Caco-2 (cell line): ENCODE results near the gene LUM. TPM values are rescaled to one million over a fixed set of nuclear protein-coding genes. Genes with fewer than 3 reads are reported as not detected.

Experiments
- BruUV-seq: library from RNA; stranded (reverse); fragments of 400-500 nt; replicated peaks from 2 replicates; lab custom pipeline; 2021; lab: Mats Ljungman, UMichigan
- CTCF ChIA-PET: fragments of 300-600 bp; sonication (Branson Sonifier 250); formaldehyde crosslinking; loops from one replicate; lab custom pipeline; 2022; ENCODE audit warnings: antibody characterized with exemption; lab: Charles Lee
- POLR2A ChIA-PET: fragments of 300-600 bp; sonication (Branson Sonifier 250); formaldehyde crosslinking; loops from one replicate; lab custom pipeline; 2022; ENCODE audit warnings: antibody characterized with exemption; lab: Charles Lee
- DNase-seq, 2 experiments: peaks; one replicate each; pipeline versions ENCODE4 v3.0.0 to v3.0.0-alpha.2; 2020 to 2022
- H3K27me3 ChIP-seq: replicated peaks from 2 replicates; pipeline ENCODE4 v1.6.0; 2011; ENCODE audit warnings: low read length; ENCODE audit not compliant: control insufficient read depth, insufficient read depth
- H3K36me3 ChIP-seq: 2 replicates; pipeline ENCODE4 v1.5.1; 2011; ENCODE audit warnings: low read length; ENCODE audit not compliant: control insufficient read depth, insufficient read depth
- H3K4me1 ChIP-seq: fragments of 250-450 bp; sonication (Bioruptor Pico); 2 replicates; pipeline ENCODE4 v1.5.1; 2020; ENCODE audit warnings: mild to moderate bottlenecking
- H3K4me3 ChIP-seq: 2 replicates; pipeline ENCODE4 v1.5.1; 2011; ENCODE audit warnings: low read depth, mild to moderate bottlenecking, control low read depth, low read length
- H3K9me3 ChIP-seq: fragments of 250-450 bp; sonication (Bioruptor Pico); 2 replicates; pipeline ENCODE4 v1.5.1; 2020; ENCODE audit warnings: mild to moderate bottlenecking, moderate library complexity
- H3K27ac Mint-ChIP-seq: one replicate; pipeline ENCODE4 v1.8.0; 2022; ENCODE audit warnings: mixed read lengths; ENCODE audit not compliant: unreplicated experiment
- H3K27me3 Mint-ChIP-seq: one replicate; pipeline ENCODE4 v1.8.0; 2022; ENCODE audit warnings: mixed read lengths; ENCODE audit not compliant: insufficient read depth, unreplicated experiment
- H3K36me3 Mint-ChIP-seq: one replicate; pipeline ENCODE4 v1.8.0; 2022; ENCODE audit warnings: mild to moderate bottlenecking, mixed read lengths; ENCODE audit not compliant: insufficient read depth, unreplicated experiment
- H3K4me1 Mint-ChIP-seq: one replicate; pipeline ENCODE4 v1.8.0; 2022; ENCODE audit warnings: low read depth, mixed read lengths; ENCODE audit not compliant: unreplicated experiment
- H3K4me3 Mint-ChIP-seq: one replicate; pipeline ENCODE4 v1.8.0; 2022; ENCODE audit warnings: mild to moderate bottlenecking, moderate library complexity, mixed read lengths; ENCODE audit not compliant: unreplicated experiment
- H3K9me3 Mint-ChIP-seq: one replicate; pipeline ENCODE4 v1.8.0; 2022; ENCODE audit warnings: mixed read lengths; ENCODE audit not compliant: unreplicated experiment
- intact Hi-C: fragments of 100-400 bp; cut with micrococcal nuclease; formaldehyde crosslinking; loops from one replicate; pipeline ENCODE4 v1.10.0; 2022; ENCODE audit not compliant: unreplicated experiment
- total RNA-seq: library from RNA; stranded (reverse); gene quantifications from 2 replicates; pipeline ENCODE4 v1.2.3, GENCODE V29; 2022
- TF ChIP-seq, protein P1 (sequence below), 2 experiments: fragments of 200-600 bp in 1 of 2; IDR thresholded peaks; 1 replicate in 1 of 2; 2 replicates in 1 of 2; pipeline versions ENCODE4 v1.5.1 to v1.8.0; 2011 to 2022; ENCODE audit warnings: antibody characterized with exemption in 1 of 2, control low read depth in 1 of 2, inconsistent platforms in 1 of 2, low read depth in 1 of 2, low read length in 1 of 2, mild to moderate bottlenecking in 1 of 2, moderate library complexity in 1 of 2; ENCODE audit not compliant: insufficient read depth in 1 of 2, severe bottlenecking in 1 of 2, unreplicated experiment in 1 of 2

Gene LUM
- total RNA-seq, 1 experiment from 2014 or later, result 4.5 TPM

DNA sequence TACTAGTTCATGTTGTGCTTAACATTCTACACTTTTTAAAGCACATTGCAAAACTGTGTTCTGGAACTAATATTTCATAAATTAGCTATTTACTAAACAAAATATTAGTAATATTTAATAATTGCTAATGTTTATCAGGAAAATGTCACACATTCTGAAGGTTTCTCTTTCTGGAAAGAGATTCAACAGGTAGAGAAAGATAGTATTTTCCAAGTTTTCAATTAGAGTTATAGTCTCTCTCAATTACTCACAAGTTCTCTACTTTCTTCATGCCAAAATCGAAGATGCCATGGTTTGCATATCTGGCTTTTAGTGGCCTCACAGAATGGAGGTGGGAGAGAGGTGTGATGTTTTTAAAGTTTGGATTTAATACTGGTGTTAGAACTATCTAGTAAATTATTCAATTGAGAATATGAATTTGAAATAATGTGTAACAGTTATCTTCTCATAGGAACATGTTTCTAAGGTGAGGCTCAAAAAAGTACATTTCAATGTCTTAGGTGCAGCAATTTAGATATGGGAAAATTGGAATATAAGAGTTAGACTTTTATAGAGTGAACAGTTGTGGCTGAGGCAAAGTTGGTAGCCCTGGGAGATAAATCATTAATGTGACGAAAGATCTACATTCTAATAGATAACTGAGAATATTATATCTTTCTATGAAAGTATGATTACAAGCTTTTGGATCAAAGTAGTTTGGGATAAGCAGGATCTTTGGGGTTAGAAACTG is 1.5 kb downstream of the LUM start:
- intact Hi-C loops, result loop anchor here (1.0 kb wide), 2 partner anchors 131 to 246 kb away; no protein-coding TSS in a partner anchor
- BruUV-seq, result no TSS peak
- TF ChIP-seq, protein P1, sequence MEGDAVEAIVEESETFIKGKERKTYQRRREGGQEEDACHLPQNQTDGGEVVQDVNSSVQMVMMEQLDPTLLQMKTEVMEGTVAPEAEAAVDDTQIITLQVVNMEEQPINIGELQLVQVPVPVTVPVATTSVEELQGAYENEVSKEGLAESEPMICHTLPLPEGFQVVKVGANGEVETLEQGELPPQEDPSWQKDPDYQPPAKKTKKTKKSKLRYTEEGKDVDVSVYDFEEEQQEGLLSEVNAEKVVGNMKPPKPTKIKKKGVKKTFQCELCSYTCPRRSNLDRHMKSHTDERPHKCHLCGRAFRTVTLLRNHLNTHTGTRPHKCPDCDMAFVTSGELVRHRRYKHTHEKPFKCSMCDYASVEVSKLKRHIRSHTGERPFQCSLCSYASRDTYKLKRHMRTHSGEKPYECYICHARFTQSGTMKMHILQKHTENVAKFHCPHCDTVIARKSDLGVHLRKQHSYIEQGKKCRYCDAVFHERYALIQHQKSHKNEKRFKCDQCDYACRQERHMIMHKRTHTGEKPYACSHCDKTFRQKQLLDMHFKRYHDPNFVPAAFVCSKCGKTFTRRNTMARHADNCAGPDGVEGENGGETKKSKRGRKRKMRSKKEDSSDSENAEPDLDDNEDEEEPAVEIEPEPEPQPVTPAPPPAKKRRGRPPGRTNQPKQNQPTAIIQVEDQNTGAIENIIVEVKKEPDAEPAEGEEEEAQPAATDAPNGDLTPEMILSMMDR (IDR thresholded peaks at IDR 0.05; ENCODE audit: insufficient read depth in 1 of 2, low read depth in 1 of 2, low read length in 1 of 2, severe bottlenecking in 1 of 2, unreplicated experiment in 1 of 2), result no peak
- Mint-ChIP-seq H3K27me3 (no peaks in the 10 kb centered on the region), H3K4me1 (peaks cover 6% of the 10 kb centered on the region), H3K9me3 (no peaks in the 10 kb centered on the region), H3K27ac (no peak overlapping the region), H3K4me3 (no peak overlapping the region), H3K36me3 (no peaks in the 10 kb centered on the region)
- Histone ChIP-seq H3K36me3 (no peaks in the 10 kb centered on the region), H3K9me3 (no peaks in the 10 kb centered on the region), H3K4me1 (peaks cover 6% of the 10 kb centered on the region; the same call in 1 of the 2 replicates), H3K4me3 (no peak overlapping the region), H3K27me3 (no peaks in the 10 kb centered on the region)
- DNase-seq, result no peak
- CTCF ChIA-PET, result no interaction called here
- POLR2A ChIA-PET, result no interaction called here

DNA sequence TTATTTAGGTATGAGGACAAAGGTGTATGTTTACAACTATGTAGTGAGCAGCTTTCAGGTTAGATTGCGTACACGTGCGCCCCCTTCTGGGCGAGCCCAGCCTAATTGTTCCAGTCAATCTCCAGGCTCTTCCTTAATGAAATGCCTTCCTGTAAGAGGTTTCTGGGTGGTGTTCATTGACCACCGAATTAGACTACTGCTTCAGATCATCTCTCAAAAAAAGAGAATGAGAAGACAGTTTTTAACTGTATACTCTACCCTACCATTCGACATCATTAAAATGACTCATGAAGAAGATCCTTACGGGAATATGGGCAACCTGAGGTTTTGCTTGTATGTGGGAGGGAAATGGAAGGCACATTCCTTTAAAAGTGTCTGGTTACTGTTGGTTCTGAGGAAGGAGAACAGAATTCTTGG is 2.1 kb downstream of the LUM start:
- POLR2A ChIA-PET, result no interaction called here
- H3K4me1 Mint-ChIP-seq, result peaks cover 6% of the 10 kb centered on the region
- intact Hi-C loops, result loop anchor here (1.0 kb wide), 2 partner anchors 131 to 246 kb away; no protein-coding TSS in a partner anchor
- no peak overlapping the region for H3K4me3 ChIP-seq
- peaks cover 6% of the 10 kb centered on the region; the same call in 1 of the 2 replicates for H3K4me1 ChIP-seq
- no peaks in the 10 kb centered on the region for H3K27me3 ChIP-seq
- no peak overlapping the region for H3K27ac Mint-ChIP-seq
- BruUV-seq, result no TSS peak
- TF ChIP-seq, protein P1 (IDR thresholded peaks at IDR 0.05; ENCODE audit: insufficient read depth in 1 of 2, low read depth in 1 of 2, low read length in 1 of 2, severe bottlenecking in 1 of 2, unreplicated experiment in 1 of 2), result peak; percentile 62 to 65
- H3K9me3 ChIP-seq, result no peaks in the 10 kb centered on the region
- CTCF ChIA-PET, result no interaction called here
- H3K36me3 Mint-ChIP-seq, result no peaks in the 10 kb centered on the region
- DNase-seq, result peak; percentile 47 to 74
- H3K4me3 Mint-ChIP-seq, result no peak overlapping the region
- H3K9me3 Mint-ChIP-seq, result no peaks in the 10 kb centered on the region
- H3K36me3 ChIP-seq, result no peaks in the 10 kb centered on the region
- no peaks in the 10 kb centered on the region for H3K27me3 Mint-ChIP-seq

DNA sequence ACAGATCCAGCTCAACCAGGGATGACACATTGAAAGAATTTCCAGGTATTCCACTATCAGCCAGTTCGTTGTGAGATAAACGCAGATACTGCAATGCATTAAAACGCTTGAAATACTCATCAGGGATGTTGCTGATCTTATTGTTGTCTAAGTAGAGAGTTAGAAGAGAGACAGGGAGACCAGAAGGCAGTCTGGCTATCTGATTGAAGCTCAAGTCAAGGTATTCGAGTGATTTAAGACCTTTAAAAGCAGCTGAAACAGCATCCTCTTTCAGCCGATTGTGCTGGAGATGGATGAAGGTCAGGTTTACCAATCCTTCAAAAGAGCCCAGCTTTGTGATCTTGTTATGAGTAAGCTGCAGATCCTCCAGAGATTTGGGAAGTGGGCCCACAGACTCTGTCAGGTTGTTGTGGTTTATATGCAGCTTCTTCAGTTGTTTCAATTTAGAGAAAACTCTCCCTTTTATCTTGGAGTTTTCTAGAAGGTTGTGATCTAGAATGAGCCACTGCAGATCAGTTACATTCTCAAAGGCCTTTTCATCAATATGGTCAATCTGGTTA is 3.0 kb downstream of the LUM start:
- intact Hi-C loops, result no loop called here
- Histone ChIP-seq H3K27me3 (no peaks in the 10 kb centered on the region), H3K9me3 (no peaks in the 10 kb centered on the region), H3K4me1 (peaks cover 6% of the 10 kb centered on the region; the same call in 1 of the 2 replicates), H3K36me3 (no peaks in the 10 kb centered on the region), H3K4me3 (no peak overlapping the region)
- no peak overlapping the region for H3K27ac Mint-ChIP-seq
- H3K27me3 Mint-ChIP-seq, result no peaks in the 10 kb centered on the region
- TF ChIP-seq, protein P1 (IDR thresholded peaks at IDR 0.05; ENCODE audit: insufficient read depth in 1 of 2, low read depth in 1 of 2, low read length in 1 of 2, severe bottlenecking in 1 of 2, unreplicated experiment in 1 of 2), result no peak
- no peak for DNase-seq
- no TSS peak for BruUV-seq
- H3K4me3 Mint-ChIP-seq, result no peak overlapping the region
- H3K9me3 Mint-ChIP-seq, result no peaks in the 10 kb centered on the region
- H3K4me1 Mint-ChIP-seq, result peaks cover 6% of the 10 kb centered on the region
- ChIA-PET CTCF (interaction anchor here (0.6 kb wide), 1 partner anchor 850 kb away, joined by 3 read pairs; no protein-coding TSS in a partner anchor), POLR2A (no interaction called here)
- no peaks in the 10 kb centered on the region for H3K36me3 Mint-ChIP-seq
